Endodermal cell (in vitro differentiated cells): Measurements from ENCODE around the gene RHEX. TPM values are rescaled to one million over a fixed set of nuclear protein-coding genes. Genes with fewer than 3 reads are reported as not detected.

ENCODE experiments used
- DNase-seq: peaks from one replicate; pipeline ENCODE4 v3.0.0-alpha.2; 2017
- H3K27ac ChIP-seq: 2 replicates; pipeline ENCODE4 v1.5.1; 2013; ENCODE audit warnings: mild to moderate bottlenecking, low read depth, low read length, moderate library complexity
- H3K27me3 ChIP-seq: 2 replicates; pipeline ENCODE4 v1.6.1; 2013; ENCODE audit warnings: mild to moderate bottlenecking, low read length, moderate library complexity; ENCODE audit not compliant: insufficient read depth, control insufficient read depth, poor library complexity, severe bottlenecking
- H3K36me3 ChIP-seq: 2 replicates; pipeline ENCODE4 v1.7.0; 2013; ENCODE audit warnings: mild to moderate bottlenecking, low read length, moderate library complexity; ENCODE audit not compliant: control insufficient read depth, insufficient read depth
- H3K4me1 ChIP-seq: one replicate; pipeline ENCODE4 v1.7.0; 2013; ENCODE audit warnings: low read length; ENCODE audit not compliant: control insufficient read depth, insufficient read depth
- H3K4me3 ChIP-seq: 2 replicates; pipeline ENCODE4 v1.5.1; 2013; ENCODE audit warnings: mild to moderate bottlenecking, low read length, moderate library complexity
- H3K9ac ChIP-seq: 2 replicates; pipeline ENCODE4 v1.6.1; 2013; ENCODE audit warnings: mild to moderate bottlenecking, low read length, moderate library complexity; ENCODE audit not compliant: poor library complexity, severe bottlenecking; ENCODE audit errors: extremely low read depth
- H3K9me3 ChIP-seq: 2 replicates; pipeline ENCODE4 v1.6.1; 2013; ENCODE audit warnings: mild to moderate bottlenecking, low read length, moderate library complexity; ENCODE audit not compliant: control insufficient read depth
- H3K27ac Mint-ChIP-seq: 2 replicates; pipeline ENCODE4 v1.8.0; 2020; ENCODE audit warnings: mixed read lengths
- H3K27me3 Mint-ChIP-seq: 2 replicates; pipeline ENCODE4 v1.8.0; 2021; ENCODE audit warnings: mild to moderate bottlenecking, mixed read lengths; ENCODE audit not compliant: insufficient read depth
- H3K36me3 Mint-ChIP-seq: 2 replicates; pipeline ENCODE4 v1.8.0; 2020; ENCODE audit warnings: low read depth, mixed read lengths
- H3K4me1 Mint-ChIP-seq: 2 replicates; pipeline ENCODE4 v1.8.0; 2020; ENCODE audit warnings: mixed read lengths
- H3K4me3 Mint-ChIP-seq: 2 replicates; pipeline ENCODE4 v1.8.0; 2020; ENCODE audit warnings: mild to moderate bottlenecking, moderate library complexity, mixed read lengths
- H3K9me3 Mint-ChIP-seq: 2 replicates; pipeline ENCODE4 v1.8.0; 2020; ENCODE audit warnings: mild to moderate bottlenecking, mixed read lengths
- WGBS, 2 experiments: methylation state at CpG; one replicate each; pipeline versions ENCODE4 v1.1.5 to v1.1.7; 2013; ENCODE audit warnings: missing lambda C conversion rate in 2 of 2, mixed read lengths in 1 of 2; ENCODE audit not compliant: insufficient coverage in 1 of 2, insufficient read length in 1 of 2; 5-methylcytosine and 5-hydroxymethylcytosine counted together
- total RNA-seq, 2 donors: library from RNA; stranded (reverse); fragmentation: NEBNext Ultra II Directional in 1 of 2; extraction: Animal tissue kit (Norgen Biotek cat#: 25700) in 1 of 2; gene quantifications; 2 replicates in 1 of 2; 3 replicates in 1 of 2; pipeline ENCODE4 v1.2.1, GENCODE V29; 2021
- TF ChIP-seq, protein P1 (sequence below): fragments of 200-600 bp; sonication (generic); conservative IDR thresholded peaks from 2 replicates; pipeline ENCODE4 v1.5.0; 2021; ENCODE audit warnings: antibody characterized with exemption, mild to moderate bottlenecking

The RHEX gene
- total RNA-seq, 2 donors from 2014 or later: not detected

DNA sequence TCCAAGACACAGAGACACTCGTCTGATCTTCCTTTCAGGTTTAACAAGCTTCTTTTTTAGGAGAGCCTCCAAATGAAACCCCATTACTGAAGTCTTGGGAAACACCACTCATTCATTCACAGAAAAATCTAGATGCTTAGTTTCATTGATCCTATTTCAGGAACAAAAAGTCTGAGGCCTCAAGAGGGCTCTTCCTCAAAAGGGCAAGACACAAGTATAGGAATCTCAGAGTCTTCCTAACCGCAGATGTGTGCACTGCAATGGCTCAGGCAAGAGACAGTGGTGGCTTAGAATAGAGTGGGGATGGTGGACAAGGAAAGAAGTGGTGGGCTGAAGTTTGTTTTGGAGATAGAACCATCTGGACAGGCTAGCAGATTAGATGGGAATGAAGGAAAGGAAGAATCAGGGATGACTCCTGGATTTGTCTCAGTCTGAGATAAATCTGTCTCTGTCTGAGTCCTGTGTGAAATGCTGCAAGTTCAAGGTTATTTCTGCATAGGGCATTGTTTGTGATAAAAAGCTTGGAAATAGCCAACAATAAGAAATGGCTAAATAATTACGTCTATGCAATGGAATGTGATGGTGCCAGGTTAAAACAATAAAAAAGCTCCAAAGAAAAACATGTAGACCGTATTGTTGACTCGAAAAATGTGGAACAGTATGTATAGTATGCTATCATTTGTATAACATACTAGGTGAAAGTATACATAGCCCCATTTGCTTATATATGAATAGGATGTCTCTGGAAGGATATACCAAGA lies 20.4 kb upstream of the RHEX start:
- no peak for DNase-seq

DNA sequence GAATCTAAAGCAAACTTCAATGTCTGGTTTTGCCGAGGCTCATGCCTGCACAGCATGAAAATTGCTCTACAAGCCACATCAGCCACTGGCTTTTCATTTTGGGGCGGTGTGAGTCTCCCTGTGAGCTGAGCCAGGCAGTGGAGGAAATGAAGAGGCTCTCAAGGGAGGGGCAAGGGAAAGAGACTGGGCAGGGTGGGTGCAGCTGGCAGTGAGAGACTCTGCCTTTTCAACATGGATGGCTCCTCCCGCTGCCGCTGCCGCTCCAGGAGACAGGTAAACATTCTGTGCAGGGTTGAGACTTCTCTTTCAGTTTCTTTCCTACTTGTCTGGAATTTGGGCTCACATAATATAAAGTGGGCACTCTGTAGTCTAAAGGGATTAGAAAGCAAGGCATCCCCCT lies 17.9 kb upstream of the RHEX start:
- Histone ChIP-seq H3K4me3 (no peak overlapping the region), H3K36me3 (no peaks in the 10 kb centered on the region), H3K27ac (no peak overlapping the region), H3K27me3 (peaks cover 12% of the 10 kb centered on the region), H3K4me1 (no peaks in the 10 kb centered on the region), H3K9ac (no peak overlapping the region), H3K9me3 (no peaks in the 10 kb centered on the region)
- Mint-ChIP-seq H3K9me3 (no peaks in the 10 kb centered on the region), H3K27ac (no peak overlapping the region), H3K4me3 (no peak overlapping the region), H3K4me1 (peaks cover 2% of the 10 kb centered on the region), H3K27me3 (peaks cover 13% of the 10 kb centered on the region), H3K36me3 (no peaks in the 10 kb centered on the region)
- WGBS, 2 experiments: 75 to 89% methylated on average over 2 to 5 of the region's 5 CpGs
- no peak for DNase-seq
- TF ChIP-seq, protein P1, sequence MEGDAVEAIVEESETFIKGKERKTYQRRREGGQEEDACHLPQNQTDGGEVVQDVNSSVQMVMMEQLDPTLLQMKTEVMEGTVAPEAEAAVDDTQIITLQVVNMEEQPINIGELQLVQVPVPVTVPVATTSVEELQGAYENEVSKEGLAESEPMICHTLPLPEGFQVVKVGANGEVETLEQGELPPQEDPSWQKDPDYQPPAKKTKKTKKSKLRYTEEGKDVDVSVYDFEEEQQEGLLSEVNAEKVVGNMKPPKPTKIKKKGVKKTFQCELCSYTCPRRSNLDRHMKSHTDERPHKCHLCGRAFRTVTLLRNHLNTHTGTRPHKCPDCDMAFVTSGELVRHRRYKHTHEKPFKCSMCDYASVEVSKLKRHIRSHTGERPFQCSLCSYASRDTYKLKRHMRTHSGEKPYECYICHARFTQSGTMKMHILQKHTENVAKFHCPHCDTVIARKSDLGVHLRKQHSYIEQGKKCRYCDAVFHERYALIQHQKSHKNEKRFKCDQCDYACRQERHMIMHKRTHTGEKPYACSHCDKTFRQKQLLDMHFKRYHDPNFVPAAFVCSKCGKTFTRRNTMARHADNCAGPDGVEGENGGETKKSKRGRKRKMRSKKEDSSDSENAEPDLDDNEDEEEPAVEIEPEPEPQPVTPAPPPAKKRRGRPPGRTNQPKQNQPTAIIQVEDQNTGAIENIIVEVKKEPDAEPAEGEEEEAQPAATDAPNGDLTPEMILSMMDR: no peak

More for the DNA sequence above, 20.4 kb upstream of the RHEX start:
- H3K4me3 Mint-ChIP-seq: no peak overlapping the region
- H3K9me3 Mint-ChIP-seq: no peaks in the 10 kb centered on the region
- H3K36me3 Mint-ChIP-seq: no peaks in the 10 kb centered on the region
- WGBS, 2 experiments: 88 to 92% methylated on average over 5 of the region's 5 CpGs
- H3K27me3 Mint-ChIP-seq: peaks cover 16% of the 10 kb centered on the region
- no peaks in the 10 kb centered on the region for H3K4me1 ChIP-seq
- H3K4me3 ChIP-seq: no peak overlapping the region
- no peak overlapping the region for H3K27ac ChIP-seq
- H3K9me3 ChIP-seq: no peaks in the 10 kb centered on the region
- TF ChIP-seq, protein P1: no peak
- H3K4me1 Mint-ChIP-seq: peaks cover 2% of the 10 kb centered on the region
- no peak overlapping the region for H3K9ac ChIP-seq
- peaks cover 17% of the 10 kb centered on the region for H3K27me3 ChIP-seq
- no peak overlapping the region for H3K27ac Mint-ChIP-seq
- no peaks in the 10 kb centered on the region for H3K36me3 ChIP-seq

DNA sequence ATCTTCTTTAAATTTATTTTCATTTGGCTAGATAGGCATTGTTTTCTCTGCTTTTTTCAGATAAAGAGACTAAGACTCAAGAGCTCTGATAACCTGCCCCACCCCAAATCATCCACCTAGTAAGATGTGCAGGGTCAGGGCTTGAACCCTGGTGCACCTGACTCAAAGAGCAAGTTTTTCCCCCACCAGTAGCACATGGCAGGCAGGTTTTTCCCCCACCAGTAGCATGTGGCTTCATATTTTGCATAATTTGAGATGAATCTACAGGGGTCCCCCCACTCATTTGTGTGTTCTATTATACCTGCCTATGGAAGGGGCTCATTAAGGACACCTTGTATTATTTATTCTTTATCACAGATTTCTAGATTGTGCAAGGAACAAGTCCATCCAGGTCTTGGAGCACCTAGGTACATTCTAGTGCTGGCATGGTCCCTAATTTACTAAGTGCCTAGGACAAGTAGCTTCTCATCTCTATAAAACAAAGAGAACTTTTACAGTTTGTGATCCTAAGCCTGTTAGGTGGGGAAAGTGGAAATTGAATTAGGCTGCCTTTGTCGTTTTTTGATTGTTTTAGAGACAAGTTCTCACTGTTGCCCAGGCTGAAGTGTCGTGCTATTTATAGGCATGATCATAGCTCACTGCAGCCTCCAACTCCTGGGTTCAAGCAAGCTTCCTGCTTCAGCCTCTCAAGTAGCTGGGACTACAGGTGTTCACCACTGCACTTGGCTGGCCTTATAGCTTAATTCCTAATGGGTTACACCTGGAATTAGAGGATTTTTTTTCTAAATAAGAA lies 16.1 kb upstream of the RHEX start:
- no peak overlapping the region for H3K4me3 Mint-ChIP-seq
- H3K9ac ChIP-seq: no peak overlapping the region
- H3K36me3 ChIP-seq: no peaks in the 10 kb centered on the region
- H3K9me3 Mint-ChIP-seq: no peaks in the 10 kb centered on the region
- no peak overlapping the region for H3K27ac Mint-ChIP-seq
- no peaks in the 10 kb centered on the region for H3K4me1 ChIP-seq
- H3K9me3 ChIP-seq: no peaks in the 10 kb centered on the region
- TF ChIP-seq, protein P1: no peak
- peaks cover 4% of the 10 kb centered on the region for H3K4me1 Mint-ChIP-seq
- no peak overlapping the region for H3K4me3 ChIP-seq
- 78 to 87% methylated on average over 2 of the region's 2 CpGs for WGBS, 2 experiments
- H3K27ac ChIP-seq: no peak overlapping the region
- peaks cover 13% of the 10 kb centered on the region for H3K27me3 Mint-ChIP-seq
- no peak for DNase-seq
- peaks cover 12% of the 10 kb centered on the region for H3K27me3 ChIP-seq
- no peaks in the 10 kb centered on the region for H3K36me3 Mint-ChIP-seq
